Measurements from ENCODE around the gene COX6A2. TPM values are rescaled to one million over a fixed set of nuclear protein-coding genes. Genes with fewer than 3 reads are reported as not detected.
A peak's percentile ranks its signal among the peaks of the same experiment; 100 is the strongest.
"Not testable (repeated sequence)": the region's sequence is repeated elsewhere in the genome, so short reads cannot be mapped to it uniquely, and the experiment has no call there.

COX6A2 gene
- total and polyA plus RNA-seq, 8 donors = 0.39 to 5.5 (median 0.57) TPM; not detected in 2

GRCh38 chr16:31423241-31423640, 4.9 kb downstream of the COX6A2 start:
- Histone ChIP-seq H3K27me3 (no peaks in the 10 kb centered on the region), H3K4me1 (no peaks in the 10 kb centered on the region), H3K9me3 (no peaks in the 10 kb centered on the region), H3K36me3 (no peaks in the 10 kb centered on the region), H3K4me3 (no peak overlapping the region), H3K27ac (no peak overlapping the region)
- TF ChIP-seq CTCF (IDR thresholded peaks at IDR 0.05) = no peak
- DNase-seq (peak in 1 of 6 donors; percentile 5), FAIRE-seq (no peak), ATAC-seq (no peak)
- intact Hi-C loops (cut with DNase I) = no loop called here
- 53 to 77% methylated on average over 3 of the region's 3 CpGs for WGBS, 2 donors

GRCh38 chr16:31421587-31421986, 6.6 kb downstream of the COX6A2 start:
- H3K27ac ChIP-seq = no peak overlapping the region
- H3K36me3 ChIP-seq = no peaks in the 10 kb centered on the region
- WGBS, 2 donors = 49 to 53% methylated on average over 6 of the region's 6 CpGs
- no peaks in the 10 kb centered on the region for H3K4me1 ChIP-seq
- ATAC-seq = no peak
- H3K4me3 ChIP-seq = no peak overlapping the region
- H3K27me3 ChIP-seq = no peaks in the 10 kb centered on the region
- no peak for TF ChIP-seq CTCF (IDR thresholded peaks at IDR 0.05)
- peak in 1 of 6 donors; percentile 1 for DNase-seq
- intact Hi-C loops (cut with DNase I) = no loop called here
- H3K9me3 ChIP-seq = no peaks in the 10 kb centered on the region
- FAIRE-seq = no peak

- Histone ChIP-seq H3K4me1 (no peaks in the 10 kb centered on the region), H3K4me3 (no peak overlapping the region), H3K27me3 (no peaks in the 10 kb centered on the region), H3K27ac (no peak overlapping the region), H3K36me3 (no peaks in the 10 kb centered on the region), H3K9me3 (no peaks in the 10 kb centered on the region)
- intact Hi-C loops (cut with DNase I) = no loop called here
- no peak for FAIRE-seq
- 57 to 69% methylated on average over 3 of the region's 3 CpGs for WGBS, 2 donors
- TF ChIP-seq CTCF (IDR thresholded peaks at IDR 0.05) = no peak
- no peak for ATAC-seq
- peak in 1 of 6 donors; percentile 6 for DNase-seq
Observed at GRCh38 chr16:31420037-31420436, 8.1 kb downstream of the COX6A2 start.

- H3K36me3 ChIP-seq = no peaks in the 10 kb centered on the region
Observed at GRCh38 chr16:31417916-31418315, 10.2 kb downstream of the COX6A2 start.

GRCh38 chr16:31417036-31417435, 11.1 kb downstream of the COX6A2 start:
- intact Hi-C loops (cut with DNase I); H3K4me3 ChIP-seq; H3K36me3 ChIP-seq; H3K27ac ChIP-seq; H3K4me1 ChIP-seq; FAIRE-seq; ATAC-seq; H3K9me3 ChIP-seq; H3K27me3 ChIP-seq: not testable (repeated sequence)
- WGBS, 2 donors = 83 to 86% methylated on average over 2 of the region's 2 CpGs
- peak in 1 of 6 donors; percentile 0 for DNase-seq

More at GRCh38 chr16:31417916-31418315, 10.2 kb downstream of the COX6A2 start:
- no peaks in the 10 kb centered on the region for H3K27me3 ChIP-seq
- H3K27ac ChIP-seq = no peak overlapping the region
- 87 to 90% methylated on average over 5 of the region's 5 CpGs for WGBS, 2 donors
- TF ChIP-seq CTCF (IDR thresholded peaks at IDR 0.05) = no peak
- no peaks in the 10 kb centered on the region for H3K9me3 ChIP-seq
- no peak for FAIRE-seq
- no peak for ATAC-seq
- H3K4me1 ChIP-seq = no peaks in the 10 kb centered on the region
- no peak for DNase-seq
- no peak overlapping the region for H3K4me3 ChIP-seq
- intact Hi-C loops (cut with DNase I) = no loop called here

Measured in pancreas (tissue), 10 donors.